Progenitor cell of endocrine pancreas (in vitro differentiated cells): ENCODE results near the gene RABGAP1L. TPM values are rescaled to one million over a fixed set of nuclear protein-coding genes. Genes with fewer than 3 reads are reported as not detected.

ENCODE experiments used
- DNase-seq: peaks from one replicate; pipeline ENCODE4 v3.0.0; 2021; ENCODE audit warnings: low spot score; ENCODE audit not compliant: unreplicated experiment
- H3K27ac Mint-ChIP-seq: 2 replicates; pipeline ENCODE4 v1.8.0; 2021; ENCODE audit warnings: mild to moderate bottlenecking, moderate library complexity, mixed read lengths
- H3K27me3 Mint-ChIP-seq: 2 replicates; pipeline ENCODE4 v1.8.0; 2021; ENCODE audit warnings: mixed read lengths
- H3K36me3 Mint-ChIP-seq: 2 replicates; pipeline ENCODE4 v1.8.0; 2022; ENCODE audit warnings: mixed read lengths; ENCODE audit not compliant: insufficient read depth
- H3K4me1 Mint-ChIP-seq: 2 replicates; pipeline ENCODE4 v1.8.0; 2021; ENCODE audit warnings: low read depth, mixed read lengths
- H3K4me3 Mint-ChIP-seq: 2 replicates; pipeline ENCODE4 v1.8.0; 2021; ENCODE audit warnings: low read depth, mild to moderate bottlenecking, moderate library complexity, mixed read lengths
- H3K9me3 Mint-ChIP-seq: 2 replicates; pipeline ENCODE4 v1.8.0; 2021; ENCODE audit warnings: low read depth, mixed read lengths
- total RNA-seq: library from RNA; stranded (reverse); gene quantifications from 2 replicates; pipeline ENCODE4 v1.2.1, GENCODE V29; 2021
- TF ChIP-seq, protein P1 (sequence below): fragments of 200-600 bp; sonication (generic); IDR thresholded peaks from one replicate; pipeline ENCODE4 v1.5.0; 2021; ENCODE audit warnings: antibody characterized with exemption, mild to moderate bottlenecking; ENCODE audit not compliant: unreplicated experiment

The RABGAP1L gene
- total RNA-seq, 1 donor from 2014 or later: 55.2 TPM

DNA sequence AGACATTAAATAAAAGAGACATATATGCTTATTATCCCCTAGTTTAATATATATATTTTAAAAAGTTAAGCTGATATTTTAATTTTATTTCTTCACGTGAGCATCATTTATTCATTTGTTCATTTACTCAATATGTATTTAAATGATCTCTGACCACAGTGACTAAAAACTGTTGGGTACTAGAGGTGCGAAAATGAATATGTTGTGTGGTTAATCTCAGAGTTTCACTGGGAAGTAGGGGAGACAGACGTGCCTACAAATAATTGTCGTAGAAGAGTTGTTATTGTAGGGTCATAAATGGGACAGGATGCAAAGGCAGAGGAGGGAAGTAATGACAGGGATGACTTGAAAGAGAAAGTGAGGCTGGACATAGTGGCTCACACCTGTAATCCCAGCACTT is 627.4 kb downstream of the RABGAP1L start:
- no peak for DNase-seq
- Mint-ChIP-seq H3K4me3 (no peak overlapping the region), H3K4me1 (peaks cover 2% of the 10 kb centered on the region)

DNA sequence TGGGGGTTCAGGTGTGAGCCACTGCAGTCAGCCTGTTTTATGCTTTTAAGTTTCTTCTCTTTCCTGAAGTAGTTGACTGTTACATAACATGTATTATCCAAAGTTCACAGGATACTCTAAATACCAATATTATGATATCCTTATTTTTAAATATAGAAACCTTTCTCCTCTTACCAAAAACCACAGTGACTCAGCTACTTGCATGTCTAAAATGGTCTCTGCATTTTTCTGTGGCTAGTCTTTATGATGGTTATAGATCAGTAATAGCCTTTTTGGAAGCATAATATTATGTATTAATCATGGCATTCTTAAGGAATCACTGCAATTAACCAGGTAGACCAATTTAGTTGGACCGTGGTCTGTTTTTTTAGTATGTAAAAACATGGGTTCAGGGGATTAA is 629.7 kb downstream of the RABGAP1L start:
- TF ChIP-seq, protein P1, sequence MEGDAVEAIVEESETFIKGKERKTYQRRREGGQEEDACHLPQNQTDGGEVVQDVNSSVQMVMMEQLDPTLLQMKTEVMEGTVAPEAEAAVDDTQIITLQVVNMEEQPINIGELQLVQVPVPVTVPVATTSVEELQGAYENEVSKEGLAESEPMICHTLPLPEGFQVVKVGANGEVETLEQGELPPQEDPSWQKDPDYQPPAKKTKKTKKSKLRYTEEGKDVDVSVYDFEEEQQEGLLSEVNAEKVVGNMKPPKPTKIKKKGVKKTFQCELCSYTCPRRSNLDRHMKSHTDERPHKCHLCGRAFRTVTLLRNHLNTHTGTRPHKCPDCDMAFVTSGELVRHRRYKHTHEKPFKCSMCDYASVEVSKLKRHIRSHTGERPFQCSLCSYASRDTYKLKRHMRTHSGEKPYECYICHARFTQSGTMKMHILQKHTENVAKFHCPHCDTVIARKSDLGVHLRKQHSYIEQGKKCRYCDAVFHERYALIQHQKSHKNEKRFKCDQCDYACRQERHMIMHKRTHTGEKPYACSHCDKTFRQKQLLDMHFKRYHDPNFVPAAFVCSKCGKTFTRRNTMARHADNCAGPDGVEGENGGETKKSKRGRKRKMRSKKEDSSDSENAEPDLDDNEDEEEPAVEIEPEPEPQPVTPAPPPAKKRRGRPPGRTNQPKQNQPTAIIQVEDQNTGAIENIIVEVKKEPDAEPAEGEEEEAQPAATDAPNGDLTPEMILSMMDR: no peak
- Mint-ChIP-seq H3K4me3 (no peak overlapping the region), H3K27me3 (no peaks in the 10 kb centered on the region), H3K27ac (no peak overlapping the region), H3K9me3 (no peaks in the 10 kb centered on the region), H3K4me1 (peaks cover 2% of the 10 kb centered on the region), H3K36me3 (no peaks in the 10 kb centered on the region)
- DNase-seq: no peak

More for the DNA sequence above, 627.4 kb downstream of the RABGAP1L start:
- Mint-ChIP-seq H3K27ac (no peak overlapping the region), H3K27me3 (no peaks in the 10 kb centered on the region), H3K9me3 (peaks cover 4% of the 10 kb centered on the region), H3K36me3 (peaks cover 3% of the 10 kb centered on the region)
- TF ChIP-seq, protein P1: no peak

DNA sequence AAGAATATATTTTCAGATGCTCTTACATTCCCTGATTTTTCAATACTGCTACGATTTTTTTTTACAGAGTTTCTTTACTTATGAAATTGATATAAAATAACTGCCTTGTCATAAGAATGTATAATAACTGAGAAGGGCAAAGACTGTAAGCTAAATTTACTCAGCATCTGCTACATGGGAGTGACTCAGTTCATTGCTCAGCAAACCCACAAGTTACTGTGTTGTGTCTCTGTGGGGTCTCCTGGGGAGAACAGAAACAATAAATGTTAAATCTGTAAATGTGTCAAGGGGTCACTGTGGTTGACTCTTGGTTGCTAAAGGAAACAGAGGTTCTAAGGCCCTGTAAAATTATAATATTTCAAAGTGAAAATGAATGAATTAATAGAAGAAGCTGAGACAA is 630.1 kb downstream of the RABGAP1L start:
- Mint-ChIP-seq H3K9me3 (no peaks in the 10 kb centered on the region), H3K4me3 (no peak overlapping the region), H3K27ac (no peak overlapping the region), H3K27me3 (no peaks in the 10 kb centered on the region), H3K36me3 (no peaks in the 10 kb centered on the region), H3K4me1 (peaks cover 2% of the 10 kb centered on the region)
- DNase-seq: no peak
- TF ChIP-seq, protein P1: no peak

DNA sequence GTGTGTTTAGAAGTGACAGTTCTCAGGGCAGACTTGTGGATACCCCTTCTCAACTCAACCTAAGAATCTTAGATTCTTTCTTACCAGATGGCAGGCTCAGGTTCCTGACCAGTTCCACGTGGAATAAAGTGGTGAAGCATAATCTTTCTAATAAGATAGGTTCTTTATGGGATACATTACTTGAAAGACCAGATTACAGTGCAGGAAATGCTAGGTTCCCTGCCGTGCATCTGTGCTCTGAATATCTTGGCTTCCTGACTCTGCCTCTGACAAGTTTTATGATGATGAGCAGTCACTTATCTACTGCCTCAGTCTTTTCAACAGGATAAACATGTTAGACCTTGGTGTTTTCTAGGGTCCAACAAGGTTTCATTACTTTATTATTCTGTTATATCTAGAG is 632.5 kb downstream of the RABGAP1L start:
- Mint-ChIP-seq H3K9me3 (no peaks in the 10 kb centered on the region), H3K27me3 (no peaks in the 10 kb centered on the region), H3K4me1 (peaks cover 2% of the 10 kb centered on the region), H3K36me3 (no peaks in the 10 kb centered on the region), H3K4me3 (no peak overlapping the region), H3K27ac (no peak overlapping the region)
- TF ChIP-seq, protein P1: no peak
- no peak for DNase-seq

DNA sequence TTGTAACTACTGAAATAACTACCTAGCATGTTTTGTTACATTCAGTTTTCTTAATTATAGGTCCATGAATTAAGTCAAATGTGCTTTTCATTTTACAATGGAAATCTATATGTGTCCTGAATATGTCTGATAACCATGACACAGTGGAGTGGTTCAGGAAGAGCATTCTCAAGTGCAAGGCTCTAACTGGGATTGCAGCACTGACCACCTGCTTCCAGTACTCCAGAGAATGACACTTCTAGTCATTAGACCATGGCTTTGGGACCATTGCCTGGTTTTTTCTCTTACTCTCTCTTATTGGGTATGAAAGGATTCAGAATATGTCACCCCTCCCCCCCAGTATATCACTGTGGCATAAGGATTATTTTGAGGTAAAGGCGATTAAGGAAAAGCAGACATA is 635.5 kb downstream of the RABGAP1L start:
- no peaks in the 10 kb centered on the region for H3K4me1 Mint-ChIP-seq
- no peaks in the 10 kb centered on the region for H3K27me3 Mint-ChIP-seq
- TF ChIP-seq, protein P1: no peak
- H3K27ac Mint-ChIP-seq: no peak overlapping the region
- H3K36me3 Mint-ChIP-seq: no peaks in the 10 kb centered on the region
- H3K9me3 Mint-ChIP-seq: no peaks in the 10 kb centered on the region
- no peak overlapping the region for H3K4me3 Mint-ChIP-seq
- no peak for DNase-seq
